Caco-2 (cell line): ENCODE data around the gene RGS7BP. TPM values are rescaled to one million over a fixed set of nuclear protein-coding genes. Genes with fewer than 3 reads are reported as not detected.

Experiments used
- BruUV-seq: library from RNA; stranded (reverse); fragments of 400-500 nt; replicated peaks from 2 replicates; lab custom pipeline; 2021; lab: Mats Ljungman, UMichigan
- CTCF ChIA-PET: fragments of 300-600 bp; sonication (Branson Sonifier 250); formaldehyde crosslinking; loops from one replicate; lab custom pipeline; 2022; ENCODE audit warnings: antibody characterized with exemption; lab: Charles Lee
- POLR2A ChIA-PET: fragments of 300-600 bp; sonication (Branson Sonifier 250); formaldehyde crosslinking; loops from one replicate; lab custom pipeline; 2022; ENCODE audit warnings: antibody characterized with exemption; lab: Charles Lee
- DNase-seq, 2 experiments: peaks; one replicate each; pipeline versions ENCODE4 v3.0.0 to v3.0.0-alpha.2; 2020 to 2022
- H3K27me3 ChIP-seq: replicated peaks from 2 replicates; pipeline ENCODE4 v1.6.0; 2011; ENCODE audit warnings: low read length; ENCODE audit not compliant: control insufficient read depth, insufficient read depth
- H3K36me3 ChIP-seq: 2 replicates; pipeline ENCODE4 v1.5.1; 2011; ENCODE audit warnings: low read length; ENCODE audit not compliant: control insufficient read depth, insufficient read depth
- H3K4me1 ChIP-seq: fragments of 250-450 bp; sonication (Bioruptor Pico); 2 replicates; pipeline ENCODE4 v1.5.1; 2020; ENCODE audit warnings: mild to moderate bottlenecking
- H3K4me3 ChIP-seq: 2 replicates; pipeline ENCODE4 v1.5.1; 2011; ENCODE audit warnings: low read depth, mild to moderate bottlenecking, control low read depth, low read length
- H3K9me3 ChIP-seq: fragments of 250-450 bp; sonication (Bioruptor Pico); 2 replicates; pipeline ENCODE4 v1.5.1; 2020; ENCODE audit warnings: mild to moderate bottlenecking, moderate library complexity
- H3K27ac Mint-ChIP-seq: one replicate; pipeline ENCODE4 v1.8.0; 2022; ENCODE audit warnings: mixed read lengths; ENCODE audit not compliant: unreplicated experiment
- H3K27me3 Mint-ChIP-seq: one replicate; pipeline ENCODE4 v1.8.0; 2022; ENCODE audit warnings: mixed read lengths; ENCODE audit not compliant: insufficient read depth, unreplicated experiment
- H3K36me3 Mint-ChIP-seq: one replicate; pipeline ENCODE4 v1.8.0; 2022; ENCODE audit warnings: mild to moderate bottlenecking, mixed read lengths; ENCODE audit not compliant: insufficient read depth, unreplicated experiment
- H3K4me1 Mint-ChIP-seq: one replicate; pipeline ENCODE4 v1.8.0; 2022; ENCODE audit warnings: low read depth, mixed read lengths; ENCODE audit not compliant: unreplicated experiment
- H3K4me3 Mint-ChIP-seq: one replicate; pipeline ENCODE4 v1.8.0; 2022; ENCODE audit warnings: mild to moderate bottlenecking, moderate library complexity, mixed read lengths; ENCODE audit not compliant: unreplicated experiment
- H3K9me3 Mint-ChIP-seq: one replicate; pipeline ENCODE4 v1.8.0; 2022; ENCODE audit warnings: mixed read lengths; ENCODE audit not compliant: unreplicated experiment
- CTCF ChIP-seq, 2 experiments: fragments of 200-600 bp in 1 of 2; IDR thresholded peaks; 1 replicate in 1 of 2; 2 replicates in 1 of 2; pipeline versions ENCODE4 v1.5.1 to v1.8.0; 2011 to 2022; ENCODE audit warnings: antibody characterized with exemption in 1 of 2, control low read depth in 1 of 2, inconsistent platforms in 1 of 2, low read depth in 1 of 2, low read length in 1 of 2, mild to moderate bottlenecking in 1 of 2, moderate library complexity in 1 of 2; ENCODE audit not compliant: insufficient read depth in 1 of 2, severe bottlenecking in 1 of 2, unreplicated experiment in 1 of 2
- intact Hi-C: fragments of 100-400 bp; cut with micrococcal nuclease; formaldehyde crosslinking; loops from one replicate; pipeline ENCODE4 v1.10.0; 2022; ENCODE audit not compliant: unreplicated experiment
- total RNA-seq: library from RNA; stranded (reverse); gene quantifications from 2 replicates; pipeline ENCODE4 v1.2.3, GENCODE V29; 2022

The RGS7BP gene
- total RNA-seq, 1 experiment from 2014 or later, result not detected

DNA sequence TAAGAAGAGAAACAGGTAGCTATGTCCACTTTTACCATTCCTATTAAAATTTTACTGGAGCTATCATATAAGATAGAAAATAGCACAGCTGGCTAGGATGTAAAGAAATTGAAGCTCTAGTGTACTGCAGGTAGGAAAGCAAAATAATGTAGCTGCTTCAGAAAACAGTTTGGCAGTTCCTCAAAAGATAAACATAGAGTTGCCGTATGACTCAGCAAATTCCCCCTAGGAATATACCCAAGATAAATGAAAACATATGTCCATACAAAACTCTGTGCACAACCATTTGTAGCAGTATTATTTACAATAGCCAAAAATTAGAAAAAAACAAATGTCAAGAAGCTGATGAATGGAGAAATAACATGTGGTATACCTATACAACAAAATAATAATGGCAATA lies 119.9 kb downstream of the RGS7BP start:
- no peak for DNase-seq
- H3K9me3 Mint-ChIP-seq, result no peaks in the 10 kb centered on the region
- ChIA-PET CTCF (no interaction called here), POLR2A (no interaction called here)
- Histone ChIP-seq H3K4me3 (no peak overlapping the region), H3K9me3 (peaks cover 17% of the 10 kb centered on the region; the same call in 1 of the 2 replicates), H3K27me3 (no peaks in the 10 kb centered on the region; the same call in 1 of the 2 replicates), H3K36me3 (no peaks in the 10 kb centered on the region), H3K4me1 (no peaks in the 10 kb centered on the region)
- H3K4me1 Mint-ChIP-seq, result no peaks in the 10 kb centered on the region
- no peak overlapping the region for H3K27ac Mint-ChIP-seq
- H3K4me3 Mint-ChIP-seq, result no peak overlapping the region
- no peak for TF ChIP-seq CTCF (IDR thresholded peaks at IDR 0.05; ENCODE audit: insufficient read depth in 1 of 2, low read depth in 1 of 2, low read length in 1 of 2, severe bottlenecking in 1 of 2, unreplicated experiment in 1 of 2)
- intact Hi-C loops, result no loop called here
- peaks cover 18% of the 10 kb centered on the region for H3K27me3 Mint-ChIP-seq
- no peaks in the 10 kb centered on the region for H3K36me3 Mint-ChIP-seq
- BruUV-seq, result no TSS peak

GRCh38 chr5:64628901-64629300 lies 123.1 kb downstream of the RGS7BP start:
- Histone ChIP-seq H3K27me3 (no peaks in the 10 kb centered on the region), H3K4me3 (no peak overlapping the region), H3K9me3 (peaks cover 17% of the 10 kb centered on the region; the same call in 1 of the 2 replicates), H3K36me3 (no peaks in the 10 kb centered on the region), H3K4me1 (no peaks in the 10 kb centered on the region)
- H3K4me1 Mint-ChIP-seq, result no peaks in the 10 kb centered on the region
- H3K9me3 Mint-ChIP-seq, result no peaks in the 10 kb centered on the region
- no peak for TF ChIP-seq CTCF (IDR thresholded peaks at IDR 0.05; ENCODE audit: insufficient read depth in 1 of 2, low read depth in 1 of 2, low read length in 1 of 2, severe bottlenecking in 1 of 2, unreplicated experiment in 1 of 2)
- POLR2A ChIA-PET, result no interaction called here
- CTCF ChIA-PET, result no interaction called here
- H3K27me3 Mint-ChIP-seq, result peaks cover 8% of the 10 kb centered on the region
- no peak for DNase-seq
- H3K36me3 Mint-ChIP-seq, result no peaks in the 10 kb centered on the region
- H3K4me3 Mint-ChIP-seq, result no peak overlapping the region
- H3K27ac Mint-ChIP-seq, result no peak overlapping the region
- intact Hi-C loops, result no loop called here
- no TSS peak for BruUV-seq

DNA sequence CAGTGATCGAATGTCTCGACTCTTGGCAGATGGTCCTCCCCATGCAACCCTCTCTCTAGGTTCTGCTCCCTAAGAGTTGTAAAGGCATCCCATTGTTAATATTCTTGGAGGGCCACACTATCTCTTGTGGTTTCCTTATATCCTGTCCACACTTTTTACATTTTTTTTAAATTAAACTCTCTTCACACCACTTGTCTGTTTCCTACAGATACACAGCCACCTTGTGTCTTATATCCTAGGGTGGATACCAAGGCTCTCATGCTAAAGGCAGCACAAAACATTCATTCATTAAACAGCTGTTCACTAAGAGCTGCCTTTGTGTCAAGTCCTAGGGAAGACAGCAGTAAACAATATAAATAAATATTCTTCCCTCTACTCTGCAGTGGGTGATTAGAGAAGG lies 124.0 kb downstream of the RGS7BP start:
- no peak overlapping the region for H3K4me3 ChIP-seq
- Mint-ChIP-seq H3K4me3 (no peak overlapping the region), H3K36me3 (no peaks in the 10 kb centered on the region), H3K27ac (no peak overlapping the region), H3K4me1 (no peaks in the 10 kb centered on the region), H3K27me3 (peaks cover 2% of the 10 kb centered on the region), H3K9me3 (no peaks in the 10 kb centered on the region)
- no peaks in the 10 kb centered on the region for H3K27me3 ChIP-seq
- DNase-seq, result no peak
- CTCF ChIA-PET, result no interaction called here
- POLR2A ChIA-PET, result no interaction called here
- no peaks in the 10 kb centered on the region for H3K36me3 ChIP-seq
- intact Hi-C loops, result no loop called here
- peaks cover 17% of the 10 kb centered on the region; the same call in 1 of the 2 replicates for H3K9me3 ChIP-seq
- TF ChIP-seq CTCF (IDR thresholded peaks at IDR 0.05; ENCODE audit: insufficient read depth in 1 of 2, low read depth in 1 of 2, low read length in 1 of 2, severe bottlenecking in 1 of 2, unreplicated experiment in 1 of 2), result no peak
- no TSS peak for BruUV-seq
- no peaks in the 10 kb centered on the region for H3K4me1 ChIP-seq
